H4 (cell line): ENCODE results near the gene USP36. TPM values are rescaled to one million over a fixed set of nuclear protein-coding genes. Genes with fewer than 3 reads are reported as not detected.

Experiments
- DNase-seq: peaks from one replicate; pipeline ENCODE4 v3.0.0-alpha.2; 2015; ENCODE audit warnings: low spot score
- total RNA-seq: library from RNA; depleted of rRNA; stranded (reverse); fragments of >200 nt; shearing (Covaris generic); gene quantifications from 2 replicates; pipeline ENCODE4 v1.2.3, GENCODE V29; 2014

The USP36 gene
- total RNA-seq, 1 experiment from 2014 or later, result 20.4 TPM

- DNase-seq, result no peak
Measured at GRCh38 chr17:78815696-78816095, 24.9 kb downstream of the USP36 start.

- DNase-seq, result no peak
Measured at GRCh38 chr17:78812855-78813254, 27.8 kb downstream of the USP36 start.

- DNase-seq, result no peak
Measured at GRCh38 chr17:78808163-78808562, 32.5 kb downstream of the USP36 start.

- DNase-seq, result no peak
Measured at GRCh38 chr17:78806451-78806850, 34.2 kb downstream of the USP36 start.

- no peak for DNase-seq
Measured at GRCh38 chr17:78805301-78805700, 35.3 kb downstream of the USP36 start.

GRCh38 chr17:78804777-78805176, 35.8 kb downstream of the USP36 start:
- no peak for DNase-seq

- DNase-seq, result no peak
Measured at GRCh38 chr17:78803186-78803845, 37.3 kb downstream of the USP36 start.

GRCh38 chr17:78802459-78802858, 38.2 kb downstream of the USP36 start:
- DNase-seq, result no peak

- DNase-seq, result no peak
Measured at GRCh38 chr17:78802008-78802407, 38.6 kb downstream of the USP36 start.

- no peak for DNase-seq
Measured at GRCh38 chr17:78800132-78800931, 40.3 kb downstream of the USP36 start.

GRCh38 chr17:78798695-78799559, 41.7 kb downstream of the USP36 start:
- no peak for DNase-seq

GRCh38 chr17:78797691-78798585, 42.7 kb downstream of the USP36 start:
- DNase-seq, result no peak

- no peak for DNase-seq
Measured at GRCh38 chr17:78797213-78797612, 43.4 kb downstream of the USP36 start.

GRCh38 chr17:78796517-78796900, 44.1 kb downstream of the USP36 start:
- DNase-seq, result no peak

- no peak for DNase-seq
Measured at GRCh38 chr17:78795861-78796516, 44.6 kb downstream of the USP36 start.

- no peak for DNase-seq
Measured at GRCh38 chr17:78794864-78795640, 45.6 kb downstream of the USP36 start.

GRCh38 chr17:78794399-78794798, 46.2 kb downstream of the USP36 start:
- DNase-seq, result no peak

GRCh38 chr17:78793968-78794367, 46.6 kb downstream of the USP36 start:
- DNase-seq, result no peak

- DNase-seq, result no peak
Measured at GRCh38 chr17:78793415-78793814, 47.2 kb downstream of the USP36 start.
